ENCODE data around the gene SLC37A1.

DNA sequence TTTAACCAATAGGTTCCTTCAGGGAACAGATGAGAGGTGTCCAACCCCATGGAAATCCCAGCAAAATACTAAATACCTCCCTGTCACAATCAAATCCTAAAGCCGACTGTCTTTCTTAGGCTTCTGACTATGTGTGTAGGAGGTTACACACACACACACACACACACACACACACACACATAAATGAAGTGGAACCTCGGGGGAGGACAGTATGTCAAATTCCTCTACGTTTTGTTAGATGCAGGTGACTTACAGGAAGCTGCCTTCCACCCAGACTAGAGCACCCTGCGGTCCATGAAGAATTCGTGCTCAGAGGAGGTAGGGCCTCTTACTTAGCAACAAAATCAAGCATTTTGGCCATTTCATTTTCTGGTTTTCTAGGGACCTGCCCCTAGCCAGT is 34.1 kb upstream of the SLC37A1 start:
- TF ChIP-seq TAF1 (IDR thresholded peaks at IDR 0.05; ENCODE audit: borderline replicate concordance, insufficient read depth, low read length) (no peak), POLR2AphosphoS5 (IDR thresholded peaks at IDR 0.05; ENCODE audit: low read depth, low read length) (no peak), SIN3A (IDR thresholded peaks at IDR 0.05; ENCODE audit: borderline replicate concordance, insufficient read depth, low read length) (no peak), FOXP2 (optimal IDR thresholded peaks at IDR 0.05; ENCODE audit: borderline replicate concordance, extremely low read depth, extremely low read length, insufficient read depth) (no peak)
- TF ChIP-seq, protein P1, sequence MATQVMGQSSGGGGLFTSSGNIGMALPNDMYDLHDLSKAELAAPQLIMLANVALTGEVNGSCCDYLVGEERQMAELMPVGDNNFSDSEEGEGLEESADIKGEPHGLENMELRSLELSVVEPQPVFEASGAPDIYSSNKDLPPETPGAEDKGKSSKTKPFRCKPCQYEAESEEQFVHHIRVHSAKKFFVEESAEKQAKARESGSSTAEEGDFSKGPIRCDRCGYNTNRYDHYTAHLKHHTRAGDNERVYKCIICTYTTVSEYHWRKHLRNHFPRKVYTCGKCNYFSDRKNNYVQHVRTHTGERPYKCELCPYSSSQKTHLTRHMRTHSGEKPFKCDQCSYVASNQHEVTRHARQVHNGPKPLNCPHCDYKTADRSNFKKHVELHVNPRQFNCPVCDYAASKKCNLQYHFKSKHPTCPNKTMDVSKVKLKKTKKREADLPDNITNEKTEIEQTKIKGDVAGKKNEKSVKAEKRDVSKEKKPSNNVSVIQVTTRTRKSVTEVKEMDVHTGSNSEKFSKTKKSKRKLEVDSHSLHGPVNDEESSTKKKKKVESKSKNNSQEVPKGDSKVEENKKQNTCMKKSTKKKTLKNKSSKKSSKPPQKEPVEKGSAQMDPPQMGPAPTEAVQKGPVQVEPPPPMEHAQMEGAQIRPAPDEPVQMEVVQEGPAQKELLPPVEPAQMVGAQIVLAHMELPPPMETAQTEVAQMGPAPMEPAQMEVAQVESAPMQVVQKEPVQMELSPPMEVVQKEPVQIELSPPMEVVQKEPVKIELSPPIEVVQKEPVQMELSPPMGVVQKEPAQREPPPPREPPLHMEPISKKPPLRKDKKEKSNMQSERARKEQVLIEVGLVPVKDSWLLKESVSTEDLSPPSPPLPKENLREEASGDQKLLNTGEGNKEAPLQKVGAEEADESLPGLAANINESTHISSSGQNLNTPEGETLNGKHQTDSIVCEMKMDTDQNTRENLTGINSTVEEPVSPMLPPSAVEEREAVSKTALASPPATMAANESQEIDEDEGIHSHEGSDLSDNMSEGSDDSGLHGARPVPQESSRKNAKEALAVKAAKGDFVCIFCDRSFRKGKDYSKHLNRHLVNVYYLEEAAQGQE (IDR thresholded peaks at IDR 0.05; ENCODE audit: insufficient read depth in 1 of 2, low read depth in 2 of 2, low read length in 2 of 2): no peak
